GM12872 (cell line): ENCODE results near the gene BRI3BP.

ENCODE experiments used
- CTCF ChIP-seq: IDR thresholded peaks from 3 replicates; pipeline ENCODE4 v1.5.1; 2011; ENCODE audit warnings: low read depth, mild to moderate bottlenecking, low read length, moderate library complexity; ENCODE audit not compliant: insufficient read depth

BRI3BP gene

GRCh38 chr12:125072496-125072895, 79.1 kb downstream of the BRI3BP start:
- no peak for TF ChIP-seq CTCF

DNA sequence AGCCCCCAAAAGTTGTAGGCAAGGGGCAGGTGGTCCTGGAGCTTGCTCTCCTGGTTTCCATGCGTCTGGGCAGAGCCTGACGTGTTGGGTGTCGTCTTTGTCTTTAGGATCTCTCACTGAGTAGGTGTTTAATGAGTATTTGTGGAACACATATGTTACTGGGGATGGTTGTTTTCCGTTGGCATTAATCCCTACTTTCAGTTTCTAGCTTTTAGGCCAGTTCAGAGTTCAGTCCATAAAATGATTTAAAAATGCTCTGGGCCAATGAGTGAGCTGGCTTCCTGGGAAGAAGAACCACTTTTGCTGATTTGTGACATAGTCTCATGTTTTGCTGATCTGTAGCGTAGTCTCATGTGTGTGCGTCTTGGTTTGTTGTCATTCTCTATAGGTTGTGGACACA, 82.7 kb downstream of the BRI3BP start:
- TF ChIP-seq CTCF = no peak

DNA sequence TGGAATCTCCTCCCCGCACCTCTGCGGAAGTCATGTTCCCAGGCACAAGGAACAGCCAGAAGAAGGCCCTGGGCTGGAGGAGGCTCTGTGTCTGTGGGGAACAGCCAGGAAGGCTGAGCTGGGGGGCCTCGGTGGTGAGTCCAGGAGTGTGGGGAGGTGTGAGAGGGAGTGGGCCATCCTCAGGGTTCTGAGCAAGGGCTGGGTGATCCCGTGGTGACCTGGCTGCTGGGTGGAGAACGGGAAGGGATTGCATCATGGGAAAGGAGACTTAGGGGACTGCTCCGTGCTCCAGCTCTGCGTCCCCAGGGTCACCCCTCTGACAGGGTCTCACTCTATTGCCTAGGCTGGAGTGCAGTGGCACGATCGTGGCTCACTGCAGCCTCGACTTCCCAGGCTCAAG, 85.6 kb downstream of the BRI3BP start:
- no peak for TF ChIP-seq CTCF

- TF ChIP-seq CTCF = no peak
Observed at GRCh38 chr12:125079648-125080645, 86.5 kb downstream of the BRI3BP start.
